Measurements from ENCODE around the gene PID1. TPM values are rescaled to one million over a fixed set of nuclear protein-coding genes. Genes with fewer than 3 reads are reported as not detected.
A peak's percentile ranks its signal among the peaks of the same experiment; 100 is the strongest.

Gene PID1
- total RNA-seq, 2 donors from 2014 or later, result 66.2 to 109 TPM

DNA sequence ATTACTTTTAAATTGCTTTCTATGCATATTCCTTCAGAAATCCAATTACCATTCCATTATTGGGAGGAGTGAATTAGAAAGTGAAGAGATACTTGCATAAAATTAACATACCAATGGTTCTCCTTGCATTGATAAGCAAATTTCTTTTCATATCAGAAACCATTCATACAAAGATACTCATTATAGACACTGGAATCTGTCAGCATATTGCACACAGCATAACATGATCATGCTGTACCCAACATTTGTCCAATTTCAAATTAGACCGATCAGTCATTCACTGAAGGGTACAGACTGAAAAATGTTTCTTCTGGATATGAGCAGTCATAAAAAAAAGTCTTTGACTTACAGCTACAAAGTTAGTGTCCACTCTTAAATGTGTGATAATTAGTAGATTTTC, 175.6 kb downstream of the PID1 start:
- Histone ChIP-seq H3K9me3 (no peaks in the 10 kb centered on the region), H3K27ac (no peak overlapping the region), H3K27me3 (replicated peaks; ENCODE audit: insufficient read depth) (no peaks in the 10 kb centered on the region), H3K36me3 (no peaks in the 10 kb centered on the region), H3K4me1 (ENCODE audit: control insufficient read depth in 1 of 2, low read depth in 2 of 2) (peaks cover 18 to 47% of the 10 kb centered on the region in 2 donors), H3K4me3 (no peak overlapping the region)
- DNase-seq (ENCODE audit: low spot score), result no peak
- ATAC-seq (ENCODE audit: insufficient number of reproducible peaks, low FRiP score, low read depth), result no peak
- TF ChIP-seq, protein P1, sequence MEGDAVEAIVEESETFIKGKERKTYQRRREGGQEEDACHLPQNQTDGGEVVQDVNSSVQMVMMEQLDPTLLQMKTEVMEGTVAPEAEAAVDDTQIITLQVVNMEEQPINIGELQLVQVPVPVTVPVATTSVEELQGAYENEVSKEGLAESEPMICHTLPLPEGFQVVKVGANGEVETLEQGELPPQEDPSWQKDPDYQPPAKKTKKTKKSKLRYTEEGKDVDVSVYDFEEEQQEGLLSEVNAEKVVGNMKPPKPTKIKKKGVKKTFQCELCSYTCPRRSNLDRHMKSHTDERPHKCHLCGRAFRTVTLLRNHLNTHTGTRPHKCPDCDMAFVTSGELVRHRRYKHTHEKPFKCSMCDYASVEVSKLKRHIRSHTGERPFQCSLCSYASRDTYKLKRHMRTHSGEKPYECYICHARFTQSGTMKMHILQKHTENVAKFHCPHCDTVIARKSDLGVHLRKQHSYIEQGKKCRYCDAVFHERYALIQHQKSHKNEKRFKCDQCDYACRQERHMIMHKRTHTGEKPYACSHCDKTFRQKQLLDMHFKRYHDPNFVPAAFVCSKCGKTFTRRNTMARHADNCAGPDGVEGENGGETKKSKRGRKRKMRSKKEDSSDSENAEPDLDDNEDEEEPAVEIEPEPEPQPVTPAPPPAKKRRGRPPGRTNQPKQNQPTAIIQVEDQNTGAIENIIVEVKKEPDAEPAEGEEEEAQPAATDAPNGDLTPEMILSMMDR (IDR thresholded peaks at IDR 0.05), result no peak

DNA sequence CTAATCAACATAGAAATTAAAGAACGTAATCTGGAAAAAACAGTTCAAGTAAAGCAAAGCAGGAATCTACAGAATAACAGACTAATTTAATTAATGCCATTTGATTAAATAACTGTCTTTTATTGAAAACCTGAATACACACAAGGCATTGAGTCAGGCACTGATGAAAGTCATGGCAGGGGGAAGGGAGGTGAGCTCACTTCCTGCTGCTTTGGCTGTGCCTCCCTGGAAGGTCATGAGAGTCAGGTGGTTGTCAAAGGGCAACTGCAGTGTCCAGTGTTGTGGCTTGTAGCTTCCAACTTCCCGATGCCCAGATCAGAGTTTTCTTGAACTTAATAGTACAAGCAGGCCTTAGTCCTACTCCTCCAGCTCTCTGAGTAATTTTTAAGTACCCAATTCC, 180.9 kb downstream of the PID1 start:
- ATAC-seq (ENCODE audit: insufficient number of reproducible peaks, low FRiP score, low read depth) (no peak), DNase-seq (ENCODE audit: low spot score) (no peak)
- TF ChIP-seq, protein P1 (IDR thresholded peaks at IDR 0.05), result no peak
- H3K4me1 ChIP-seq (ENCODE audit: control insufficient read depth in 1 of 2, low read depth in 2 of 2), result peaks cover 14 to 47% of the 10 kb centered on the region in 2 donors
- H3K4me3 ChIP-seq, result no peak overlapping the region
- H3K9me3 ChIP-seq, result no peaks in the 10 kb centered on the region
- no peaks in the 10 kb centered on the region for H3K27me3 ChIP-seq (replicated peaks; ENCODE audit: insufficient read depth)
- no peak overlapping the region for H3K27ac ChIP-seq
- no peaks in the 10 kb centered on the region for H3K36me3 ChIP-seq

DNA sequence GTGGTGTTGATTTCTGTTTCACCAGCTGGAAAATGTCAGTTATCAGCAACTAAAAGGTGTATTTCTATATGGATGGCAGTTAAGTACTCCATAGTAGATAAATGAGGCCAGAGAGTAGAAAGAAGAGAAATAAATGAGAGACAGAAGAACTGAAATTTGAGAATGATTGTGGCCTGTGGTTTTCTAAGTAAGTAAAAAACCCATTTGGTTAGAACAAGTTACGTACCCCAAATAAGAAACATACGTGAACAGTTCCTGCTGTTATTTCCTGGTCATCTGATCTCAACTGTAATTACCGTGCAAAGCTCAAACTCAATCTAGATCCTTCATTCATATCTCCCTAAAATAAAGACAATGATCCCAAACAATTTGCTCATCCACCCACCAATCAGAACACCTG, 181.3 kb downstream of the PID1 start:
- no peaks in the 10 kb centered on the region for H3K27me3 ChIP-seq (replicated peaks; ENCODE audit: insufficient read depth)
- H3K9me3 ChIP-seq, result no peaks in the 10 kb centered on the region
- TF ChIP-seq, protein P1 (IDR thresholded peaks at IDR 0.05), result no peak
- no peak overlapping the region for H3K4me3 ChIP-seq
- no peaks in the 10 kb centered on the region for H3K36me3 ChIP-seq
- peaks cover 14 to 48% of the 10 kb centered on the region in 2 donors for H3K4me1 ChIP-seq (ENCODE audit: control insufficient read depth in 1 of 2, low read depth in 2 of 2)
- DNase-seq (ENCODE audit: low spot score), result no peak
- H3K27ac ChIP-seq, result no peak overlapping the region
- no peak for ATAC-seq (ENCODE audit: insufficient number of reproducible peaks, low FRiP score, low read depth)

DNA sequence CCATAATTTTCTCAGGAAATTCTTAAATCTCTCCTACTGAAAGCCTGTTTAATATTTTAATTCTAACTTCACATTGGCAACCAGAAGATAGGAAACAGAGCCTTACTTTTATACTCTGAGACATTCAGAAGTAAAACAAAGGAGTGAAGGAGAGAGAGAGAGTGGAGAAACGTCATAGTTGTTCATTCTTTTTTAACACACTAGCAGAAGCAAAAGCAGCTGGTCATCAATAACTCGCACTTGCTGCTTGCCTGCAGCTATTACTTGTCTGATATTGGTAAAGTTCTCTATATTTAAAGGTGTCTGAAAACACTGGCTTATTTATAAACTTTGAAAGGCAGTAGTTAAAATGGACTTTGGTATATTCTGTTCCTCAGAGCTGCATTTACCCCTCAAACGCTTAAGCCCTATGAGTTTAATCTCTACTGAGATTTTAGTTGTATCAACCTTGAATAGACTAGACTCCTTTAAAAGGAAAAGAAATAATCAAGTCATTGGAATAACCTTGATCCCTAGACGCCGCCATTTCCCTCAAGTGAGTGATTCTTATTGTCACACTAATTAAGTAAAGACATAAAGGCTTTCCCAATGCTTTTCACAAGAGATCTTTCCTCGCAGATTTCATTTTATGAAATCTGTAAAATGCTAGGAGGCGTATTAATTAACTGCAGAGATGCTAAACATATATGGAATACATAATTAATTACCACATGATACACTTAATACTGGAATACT, 182.0 kb downstream of the PID1 start:
- Histone ChIP-seq H3K9me3 (no peaks in the 10 kb centered on the region), H3K27me3 (replicated peaks; ENCODE audit: insufficient read depth) (no peaks in the 10 kb centered on the region), H3K4me1 (ENCODE audit: control insufficient read depth in 1 of 2, low read depth in 2 of 2) (peaks cover 16 to 54% of the 10 kb centered on the region in 2 donors), H3K27ac (no peak overlapping the region), H3K4me3 (no peak overlapping the region), H3K36me3 (no peaks in the 10 kb centered on the region)
- TF ChIP-seq, protein P1 (IDR thresholded peaks at IDR 0.05), result no peak
- ATAC-seq (ENCODE audit: insufficient number of reproducible peaks, low FRiP score, low read depth), result no peak
- no peak for DNase-seq (ENCODE audit: low spot score)

DNA sequence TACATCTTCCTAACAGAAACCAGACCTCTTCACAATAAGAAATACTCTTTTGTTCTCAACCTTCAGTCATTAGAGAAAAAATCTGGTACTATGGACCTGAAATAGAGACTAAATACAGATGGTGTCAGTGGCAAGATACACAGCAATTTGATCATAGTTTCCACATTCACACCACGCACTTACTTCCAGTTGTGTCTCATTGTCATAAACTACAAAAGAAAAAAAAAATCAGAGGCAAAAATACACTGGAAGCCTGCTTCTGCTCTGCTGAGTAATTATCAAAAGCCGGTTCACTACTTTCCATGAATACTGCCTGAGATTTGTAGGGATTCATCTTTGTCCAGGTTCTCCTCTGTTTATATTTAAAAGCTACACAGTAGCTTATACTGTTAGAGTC, 182.6 kb downstream of the PID1 start:
- ATAC-seq (ENCODE audit: insufficient number of reproducible peaks, low FRiP score, low read depth) (no peak), DNase-seq (ENCODE audit: low spot score) (no peak)
- H3K36me3 ChIP-seq, result no peaks in the 10 kb centered on the region
- TF ChIP-seq, protein P1 (IDR thresholded peaks at IDR 0.05), result no peak
- H3K9me3 ChIP-seq, result no peaks in the 10 kb centered on the region
- H3K27me3 ChIP-seq (replicated peaks; ENCODE audit: insufficient read depth), result no peaks in the 10 kb centered on the region
- H3K4me1 ChIP-seq (ENCODE audit: control insufficient read depth in 1 of 2, low read depth in 2 of 2), result peaks cover 21 to 61% of the 10 kb centered on the region in 2 donors
- H3K27ac ChIP-seq, result peak overlapping the region in 1 of 2 donors; percentile 11
- peak overlapping the region; percentile 43 for H3K4me3 ChIP-seq

Measured in thoracic aorta (tissue), 2 donors.